Stimulated activated CD8-positive, alpha-beta memory T cell treated with anti-CD3 and anti-CD28 coated beads, Interleukin-15, amount 100 ng/mL, for 1 hour (primary cell): Measurements from ENCODE around the gene CLPTM1L.
"Not testable (repeated sequence)": the region's sequence is repeated elsewhere in the genome, so short reads cannot be mapped to it uniquely, and the experiment has no call there.

ENCODE experiments used
- DNase-seq: peaks from one replicate; pipeline ENCODE4 v3.0.0-alpha.2; 2020; ENCODE audit warnings: low read depth

CLPTM1L gene

DNA sequence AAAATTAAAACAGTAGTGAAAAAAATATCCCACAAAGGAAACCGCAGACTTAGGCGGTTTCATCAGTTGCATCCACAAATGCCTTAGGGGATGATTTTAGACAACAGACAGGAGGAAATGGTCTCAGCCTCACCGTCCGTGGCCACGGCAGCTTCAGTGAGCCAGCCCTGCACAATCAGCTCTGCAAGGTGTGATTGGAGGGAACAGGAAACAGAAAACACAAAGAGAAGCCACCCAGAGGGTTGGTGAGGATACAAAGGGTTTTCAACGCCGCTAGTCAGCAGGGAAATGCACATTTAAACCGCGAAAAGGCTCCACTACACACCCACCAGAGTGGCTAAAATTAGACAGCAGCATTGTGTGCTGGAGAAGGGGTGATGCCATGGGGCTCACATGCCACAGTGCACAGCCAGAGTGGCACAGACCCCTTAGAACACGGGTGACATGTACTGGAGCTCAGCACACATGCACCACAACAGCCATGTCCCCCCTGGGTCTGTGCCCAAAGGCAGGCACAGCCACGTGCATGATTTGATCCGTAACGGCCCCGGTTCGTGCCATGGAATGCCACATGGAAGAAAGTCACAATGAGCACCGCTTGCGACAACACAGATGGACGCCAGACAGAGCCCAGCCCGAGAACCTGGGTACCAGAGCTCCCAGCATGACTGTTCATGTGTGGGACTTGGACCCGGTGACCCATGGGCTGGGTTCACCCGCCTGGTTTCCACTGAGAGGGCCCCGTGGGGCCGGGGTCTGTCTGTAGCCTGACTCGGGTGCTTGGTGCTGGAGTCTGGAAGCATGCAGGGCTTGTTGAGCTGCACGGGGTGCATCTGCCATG lies 31.7 kb downstream of the CLPTM1L start:
- peak; percentile 20 for DNase-seq

DNA sequence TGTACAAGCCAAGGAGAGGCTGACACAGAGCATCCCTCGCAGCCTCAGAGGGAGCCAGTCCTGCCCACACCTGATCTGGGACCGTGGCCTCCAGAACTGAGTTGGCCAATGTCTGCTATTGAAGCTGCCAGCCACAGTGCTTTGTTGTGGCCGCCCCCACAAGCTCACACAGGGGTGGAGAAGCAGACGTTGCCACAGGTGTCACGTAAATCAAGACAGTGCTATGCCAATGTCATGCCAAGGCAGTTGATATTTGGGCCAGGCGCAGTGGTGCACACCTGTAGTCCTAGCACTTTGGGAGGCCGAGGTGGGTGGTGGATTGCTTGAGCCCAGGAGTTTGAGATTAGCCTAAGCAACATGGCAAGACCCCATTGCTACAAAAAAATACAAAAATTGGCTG lies 32.7 kb downstream of the CLPTM1L start:
- DNase-seq = peak; percentile 15

DNA sequence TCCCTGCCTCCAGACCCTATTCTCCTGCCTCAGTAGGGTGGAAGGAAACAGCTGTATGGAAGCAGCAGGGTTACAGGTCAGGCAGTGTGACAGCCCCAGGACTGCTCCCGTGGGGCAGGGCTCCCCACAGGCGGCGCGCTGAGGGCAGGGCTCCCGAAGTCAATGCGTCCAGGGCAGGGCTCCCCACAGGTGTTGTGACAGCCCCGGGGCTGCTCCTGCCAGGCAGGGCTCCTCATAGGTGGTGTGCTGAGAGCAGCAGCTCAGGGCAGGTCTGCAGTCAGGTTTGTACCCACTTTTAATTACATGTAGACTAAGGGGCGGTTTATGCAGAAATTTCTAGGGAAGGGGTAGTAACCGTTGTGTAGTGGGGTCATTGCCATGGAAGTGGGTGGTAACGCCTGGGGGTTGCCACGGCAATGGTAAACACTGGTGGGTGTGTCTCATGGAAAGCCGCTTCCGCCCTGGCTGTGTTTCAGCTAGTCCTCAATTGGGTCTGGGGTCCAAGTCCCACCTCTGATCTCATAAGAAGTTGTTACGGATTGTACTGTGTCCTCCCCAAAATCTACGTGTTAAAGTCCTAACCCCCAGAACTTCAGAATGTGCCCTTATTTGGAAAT lies 33.4 kb downstream of the CLPTM1L start:
- DNase-seq = no peak

DNA sequence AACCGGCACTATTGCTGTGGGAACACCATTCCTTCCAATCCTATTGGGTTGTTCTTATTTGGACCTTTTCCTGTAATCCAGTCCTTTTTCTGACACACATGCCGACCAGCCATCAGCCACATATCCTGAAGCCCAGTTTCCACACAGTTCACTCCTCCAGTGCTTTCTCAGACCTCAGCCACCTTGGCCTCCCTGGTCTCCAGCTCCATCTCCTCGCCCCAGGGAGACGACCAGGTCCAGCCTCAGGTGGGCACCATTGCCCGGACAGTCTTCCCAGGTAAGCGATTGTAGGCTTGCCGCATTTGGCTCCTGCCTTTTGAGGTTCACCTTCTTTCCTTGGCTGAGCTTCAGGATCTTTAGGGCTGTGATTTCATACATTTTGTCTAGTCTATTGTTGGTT lies 34.8 kb downstream of the CLPTM1L start:
- DNase-seq = no peak

DNA sequence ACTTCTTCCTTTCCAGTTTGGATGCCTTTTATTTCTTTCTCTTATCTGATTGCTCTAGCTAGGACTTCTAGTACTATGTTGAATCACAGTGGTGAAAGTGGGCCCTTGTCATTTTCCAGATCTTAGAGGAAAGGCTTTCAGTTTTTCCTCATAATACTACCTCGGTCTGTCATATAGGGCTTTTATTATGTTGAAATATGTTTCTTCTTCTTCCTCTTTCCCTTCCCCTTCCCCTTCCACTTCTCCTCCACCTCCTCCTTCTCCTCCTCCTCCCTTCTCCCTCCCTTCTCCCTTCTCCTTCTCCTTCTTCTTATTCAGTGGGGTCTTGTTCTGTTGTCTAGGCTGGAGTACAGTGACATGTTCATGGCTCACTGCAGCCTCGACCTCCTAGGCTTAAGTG lies 40.9 kb downstream of the CLPTM1L start:
- no peak for DNase-seq

DNA sequence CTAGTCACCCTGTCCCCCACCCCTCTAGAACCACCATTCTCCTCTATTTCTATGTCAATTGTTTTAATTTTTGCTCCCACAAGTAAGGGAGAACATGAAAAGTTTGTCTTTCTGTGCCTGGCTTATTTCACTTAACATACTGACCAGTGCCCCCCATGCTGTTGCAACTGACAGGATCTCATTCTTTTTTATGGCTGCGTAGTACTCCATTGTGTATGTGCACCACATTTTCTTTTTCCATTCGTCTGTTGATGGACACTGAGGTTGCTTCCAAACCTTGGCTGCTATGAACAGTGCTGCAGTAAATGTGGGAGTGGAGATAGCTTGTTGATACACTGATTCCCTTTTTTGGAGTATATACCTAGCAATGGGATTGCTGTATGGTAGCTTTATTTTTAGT lies 42.6 kb downstream of the CLPTM1L start:
- DNase-seq = no peak

DNA sequence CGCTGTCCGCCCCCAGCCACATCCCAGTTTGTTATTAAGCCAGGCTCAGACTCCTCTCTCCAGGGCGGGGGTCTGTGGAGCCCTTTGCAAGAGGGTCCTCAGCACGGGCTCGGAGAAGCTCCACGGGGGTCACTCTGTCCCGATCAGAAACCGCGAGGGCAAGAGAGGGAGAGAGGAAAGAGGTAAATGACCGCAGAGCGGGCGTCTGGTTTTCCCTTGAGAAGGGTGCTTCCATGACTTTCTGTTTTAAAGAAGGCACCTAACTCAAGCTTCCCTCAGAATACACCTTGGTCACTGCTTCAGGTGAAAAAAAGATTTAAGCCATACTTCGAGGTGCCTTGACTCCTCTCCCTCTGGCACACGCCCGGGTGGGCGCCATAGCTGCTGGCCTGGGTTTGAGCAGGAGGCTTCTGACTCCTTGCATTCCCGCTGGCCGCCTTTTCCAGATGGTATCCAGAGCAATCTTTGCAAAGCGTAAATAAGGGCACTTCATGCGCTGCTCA lies 44.3 kb downstream of the CLPTM1L start:
- no peak for DNase-seq

DNA sequence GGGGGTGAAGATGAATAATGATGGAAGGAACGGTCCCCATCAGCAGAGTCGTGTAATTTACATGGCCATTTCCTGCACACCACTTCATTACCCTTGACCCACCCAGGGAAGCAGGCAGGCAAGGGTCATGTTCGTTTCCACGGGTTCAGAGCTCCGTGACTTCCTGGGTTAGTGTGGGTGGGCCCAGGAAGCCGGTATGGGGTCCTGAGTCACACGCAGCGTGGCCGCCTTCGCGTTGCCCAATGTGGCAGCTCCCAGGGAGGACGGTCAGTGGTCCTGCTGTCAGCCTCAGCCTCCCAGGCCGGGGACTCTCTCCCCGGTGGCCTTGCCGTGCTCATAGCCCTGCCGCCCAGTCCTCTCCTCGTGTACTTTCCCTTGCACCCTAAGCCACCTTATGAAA lies 44.9 kb downstream of the CLPTM1L start:
- no peak for DNase-seq

DNA sequence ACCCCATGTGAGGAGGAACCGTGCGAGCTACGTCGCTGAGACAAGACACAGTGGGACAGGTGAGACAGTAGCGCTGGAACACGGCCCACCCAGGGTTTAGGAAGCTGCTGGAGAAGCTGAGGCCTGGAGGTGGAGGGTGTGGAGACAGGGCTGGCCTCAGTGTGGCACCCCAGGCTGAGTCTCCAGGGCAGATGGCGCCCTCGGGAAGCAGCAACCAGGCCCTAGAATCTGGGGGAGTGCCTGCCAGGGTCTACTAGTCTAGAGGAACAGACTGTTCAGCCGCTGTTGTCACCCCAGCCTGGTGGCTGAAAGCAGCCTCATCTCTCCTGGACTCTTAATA lies 45.4 kb downstream of the CLPTM1L start:
- no peak for DNase-seq

DNA sequence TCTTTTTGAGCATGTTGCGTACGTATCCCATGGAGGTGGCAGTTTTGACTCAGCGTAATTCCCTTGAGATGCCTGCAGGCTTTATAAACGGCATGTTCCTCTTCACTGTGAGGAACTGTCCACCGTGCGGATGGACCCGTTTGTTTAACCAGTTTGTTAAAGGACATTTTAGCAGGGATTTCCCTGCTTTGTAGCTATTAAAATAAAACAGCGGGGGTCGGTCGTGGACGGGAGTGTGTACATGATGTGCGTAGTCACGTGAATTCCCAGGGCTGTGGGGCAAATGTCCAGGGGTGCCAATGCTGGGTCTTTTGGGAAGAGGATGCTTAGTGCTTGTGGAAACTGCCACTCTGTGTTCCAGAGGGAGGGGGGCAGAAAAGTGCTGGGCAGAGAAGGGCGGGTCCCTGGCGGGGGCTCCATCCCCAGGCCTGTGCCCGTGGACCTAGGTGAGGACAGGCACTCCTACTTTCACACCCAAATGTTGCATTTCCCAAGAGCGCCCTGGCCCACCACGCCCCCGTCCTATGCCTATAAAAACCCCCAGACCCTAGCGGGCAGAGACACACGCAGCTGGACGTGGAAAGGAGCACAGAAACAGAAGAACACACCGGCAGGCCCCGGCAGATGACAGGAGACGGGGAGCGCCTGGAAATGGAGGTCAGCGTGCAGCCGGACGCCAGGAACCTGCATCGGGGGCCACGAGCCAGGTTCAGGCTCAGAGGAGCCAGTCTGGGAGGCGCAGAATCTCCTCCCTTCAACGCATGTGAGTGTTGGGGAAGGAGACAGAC lies 46.0 kb downstream of the CLPTM1L start:
- no peak for DNase-seq

DNA sequence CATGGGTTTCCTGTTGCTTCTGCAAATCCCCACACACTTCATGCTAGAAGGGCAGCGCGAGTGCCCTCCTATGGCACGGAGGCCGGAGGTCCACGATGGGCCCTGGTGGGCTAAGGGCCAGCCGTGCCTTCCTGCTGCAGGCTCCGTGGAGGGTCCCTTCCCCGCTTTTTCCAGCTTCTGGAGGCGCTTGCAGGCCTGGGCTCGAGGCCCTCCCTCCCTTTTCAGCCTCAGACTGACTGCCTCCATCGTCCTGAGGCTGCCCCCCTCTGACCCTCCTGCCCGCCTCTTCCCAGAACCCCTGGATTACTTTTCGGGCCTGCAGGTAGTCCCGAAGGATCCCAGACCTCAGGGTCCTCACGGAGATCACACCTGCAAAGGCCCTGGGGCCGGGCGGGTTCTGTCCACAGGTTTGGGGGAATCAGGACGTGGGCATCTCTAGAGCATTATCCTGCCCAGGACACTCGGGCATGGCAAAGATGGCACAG lies 46.8 kb downstream of the CLPTM1L start:
- DNase-seq = no peak

DNA sequence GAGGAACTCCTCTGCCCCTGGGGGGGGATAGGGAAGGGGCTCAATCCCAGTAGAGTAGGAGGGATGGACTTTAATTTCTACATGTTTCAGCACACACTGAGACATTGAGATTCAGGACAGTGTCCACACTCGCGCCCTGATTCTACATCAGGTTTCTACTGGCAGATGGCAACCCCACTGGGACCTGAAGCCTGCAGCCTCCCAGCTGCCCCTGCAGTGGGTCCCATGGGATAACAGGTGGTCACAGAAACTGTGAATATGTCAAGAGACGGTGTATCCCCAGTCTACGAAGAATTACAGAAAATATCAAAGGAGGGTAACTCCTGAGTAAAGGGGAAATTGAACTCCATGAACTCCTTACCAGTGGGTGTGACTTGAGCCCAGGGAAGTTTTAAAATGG lies 47.7 kb downstream of the CLPTM1L start:
- DNase-seq = no peak

DNA sequence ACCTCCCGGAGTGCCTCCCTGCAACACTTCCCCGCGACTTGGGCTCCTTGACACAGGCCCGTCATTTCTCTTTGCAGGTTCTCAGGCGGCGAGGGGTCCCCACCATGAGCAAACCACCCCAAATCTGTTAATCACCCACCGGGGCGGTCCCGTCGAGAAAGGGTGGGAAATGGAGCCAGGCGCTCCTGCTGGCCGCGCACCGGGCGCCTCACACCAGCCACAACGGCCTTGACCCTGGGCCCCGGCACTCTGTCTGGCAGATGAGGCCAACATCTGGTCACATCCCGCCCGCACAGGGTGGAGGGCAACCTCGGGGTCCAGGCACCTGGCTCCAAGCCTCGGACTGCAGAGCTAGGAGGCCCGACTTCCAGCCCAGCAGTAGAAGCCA lies 49.3 kb downstream of the CLPTM1L start:
- DNase-seq = no peak

DNA sequence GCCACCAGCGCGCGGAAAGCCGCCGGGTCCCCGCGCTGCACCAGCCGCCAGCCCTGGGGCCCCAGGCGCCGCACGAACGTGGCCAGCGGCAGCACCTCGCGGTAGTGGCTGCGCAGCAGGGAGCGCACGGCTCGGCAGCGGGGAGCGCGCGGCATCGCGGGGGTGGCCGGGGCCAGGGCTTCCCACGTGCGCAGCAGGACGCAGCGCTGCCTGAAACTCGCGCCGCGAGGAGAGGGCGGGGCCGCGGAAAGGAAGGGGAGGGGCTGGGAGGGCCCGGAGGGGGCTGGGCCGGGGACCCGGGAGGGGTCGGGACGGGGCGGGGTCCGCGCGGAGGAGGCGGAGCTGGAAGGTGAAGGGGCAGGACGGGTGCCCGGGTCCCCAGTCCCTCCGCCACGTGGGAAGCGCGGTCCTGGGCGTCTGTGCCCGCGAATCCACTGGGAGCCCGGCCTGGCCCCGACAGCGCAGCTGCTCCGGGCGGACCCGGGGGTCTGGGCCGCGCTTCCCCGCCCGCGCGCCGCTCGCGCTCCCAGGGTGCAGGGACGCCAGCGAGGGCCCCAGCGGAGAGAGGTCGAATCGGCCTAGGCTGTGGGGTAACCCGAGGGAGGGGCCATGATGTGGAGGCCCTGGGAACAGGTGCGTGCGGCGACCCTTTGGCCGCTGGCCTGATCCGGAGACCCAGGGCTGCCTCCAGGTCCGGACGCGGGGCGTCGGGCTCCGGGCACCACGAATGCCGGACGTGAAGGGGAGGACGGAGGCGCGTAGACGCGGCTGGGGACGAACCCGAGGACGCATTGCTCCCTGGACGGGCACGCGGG lies 49.9 kb downstream of the CLPTM1L start, which contains the start of gene TERT:
Gene TERT, minus strand, starts transcription at position 234 of the 815 bp plus-strand sequence. Its CDS starts 79 bp downstream, at position 155.
- DNase-seq = peak; percentile 46

DNA sequence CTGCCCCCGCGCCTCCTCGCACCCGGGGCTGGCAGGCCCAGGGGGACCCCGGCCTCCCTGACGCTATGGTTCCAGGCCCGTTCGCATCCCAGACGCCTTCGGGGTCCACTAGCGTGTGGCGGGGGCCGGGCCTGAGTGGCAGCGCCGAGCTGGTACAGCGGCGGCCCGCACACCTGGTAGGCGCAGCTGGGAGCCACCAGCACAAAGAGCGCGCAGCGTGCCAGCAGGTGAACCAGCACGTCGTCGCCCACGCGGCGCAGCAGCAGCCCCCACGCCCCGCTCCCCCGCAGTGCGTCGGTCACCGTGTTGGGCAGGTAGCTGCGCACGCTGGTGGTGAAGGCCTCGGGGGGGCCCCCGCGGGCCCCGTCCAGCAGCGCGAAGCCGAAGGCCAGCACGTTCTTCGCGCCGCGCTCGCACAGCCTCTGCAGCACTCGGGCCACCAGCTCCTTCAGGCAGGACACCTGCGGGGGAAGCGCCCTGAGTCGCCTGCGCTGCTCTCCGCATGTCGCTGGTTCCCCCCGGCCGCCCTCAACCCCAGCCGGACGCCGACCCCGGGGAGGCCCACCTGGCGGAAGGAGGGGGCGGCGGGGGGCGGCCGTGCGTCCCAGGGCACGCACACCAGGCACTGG lies 50.6 kb downstream of the CLPTM1L start:
- no peak for DNase-seq

DNA sequence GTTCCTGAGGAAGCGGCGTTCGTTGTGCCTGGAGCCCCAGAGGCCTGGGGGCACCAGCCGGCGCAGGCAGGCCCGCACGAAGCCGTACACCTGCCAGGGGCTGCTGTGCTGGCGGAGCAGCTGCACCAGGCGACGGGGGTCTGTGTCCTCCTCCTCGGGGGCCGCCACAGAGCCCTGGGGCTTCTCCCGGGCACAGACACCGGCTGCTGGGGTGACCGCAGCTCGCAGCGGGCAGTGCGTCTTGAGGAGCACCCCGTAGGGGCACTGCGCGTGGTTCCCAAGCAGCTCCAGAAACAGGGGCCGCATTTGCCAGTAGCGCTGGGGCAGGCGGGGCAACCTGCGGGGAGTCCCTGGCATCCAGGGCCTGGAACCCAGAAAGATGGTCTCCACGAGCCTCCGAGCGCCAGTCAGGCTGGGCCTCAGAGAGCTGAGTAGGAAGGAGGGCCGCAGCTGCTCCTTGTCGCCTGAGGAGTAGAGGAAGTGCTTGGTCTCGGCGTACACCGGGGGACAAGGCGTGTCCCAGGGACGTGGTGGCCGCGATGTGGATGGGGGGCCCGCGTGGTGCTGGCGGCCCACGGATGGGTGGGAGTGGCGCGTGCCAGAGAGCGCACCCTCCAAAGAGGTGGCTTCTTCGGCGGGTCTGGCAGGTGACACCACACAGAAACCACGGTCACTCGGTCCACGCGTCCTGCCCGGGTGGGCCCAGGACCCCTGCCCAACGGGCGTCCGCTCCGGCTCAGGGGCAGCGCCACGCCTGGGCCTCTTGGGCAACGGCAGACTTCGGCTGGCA lies 51.3 kb downstream of the CLPTM1L start:
- no peak for DNase-seq

DNA sequence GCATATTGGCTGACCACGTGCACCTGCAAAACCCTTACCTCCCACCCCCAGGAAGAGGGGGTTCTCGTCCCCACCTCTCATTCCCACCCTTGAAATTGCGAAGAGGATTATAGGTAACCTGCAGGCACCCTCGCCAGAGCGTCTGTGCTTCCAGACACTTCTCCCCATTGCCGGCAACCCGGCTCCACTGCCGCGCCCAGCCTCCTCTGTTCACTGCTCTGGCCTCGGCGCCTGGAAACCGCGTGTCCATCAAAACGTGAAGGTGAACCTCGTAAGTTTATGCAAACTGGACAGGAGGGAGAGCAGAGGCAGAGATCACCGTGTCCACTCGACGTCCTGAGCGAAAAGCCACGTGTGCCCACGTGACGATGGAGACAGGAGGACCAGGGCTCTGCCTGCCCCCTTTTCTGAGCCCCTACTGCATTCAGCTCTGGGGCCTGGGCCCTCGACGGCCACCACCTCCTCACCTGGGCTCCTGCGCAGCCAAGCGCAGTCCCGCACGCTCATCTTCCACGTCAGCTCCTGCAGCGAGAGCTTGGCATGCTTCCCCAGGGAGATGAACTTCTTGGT lies 52.0 kb downstream of the CLPTM1L start:
- DNase-seq = no peak

DNA sequence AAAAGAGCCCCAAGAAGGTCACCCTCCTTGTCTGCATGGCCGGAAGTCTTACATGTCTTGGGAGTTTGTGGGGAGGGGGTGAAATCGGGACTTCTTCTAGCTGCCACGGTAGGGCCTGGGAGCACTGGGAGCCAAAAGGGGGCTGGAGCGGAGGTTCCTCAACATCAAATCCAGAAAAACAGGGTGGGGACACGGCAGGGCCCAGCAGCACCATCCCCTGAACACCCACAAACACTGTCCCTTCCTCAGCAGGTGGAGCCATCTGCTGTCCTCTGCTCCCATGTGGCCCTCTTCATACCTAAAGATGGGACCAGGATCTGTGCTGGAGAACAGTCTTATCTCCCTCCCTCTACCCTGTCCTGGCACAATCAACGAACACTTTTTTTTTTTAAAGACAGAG lies 52.8 kb downstream of the CLPTM1L start:
- no peak for DNase-seq

DNA sequence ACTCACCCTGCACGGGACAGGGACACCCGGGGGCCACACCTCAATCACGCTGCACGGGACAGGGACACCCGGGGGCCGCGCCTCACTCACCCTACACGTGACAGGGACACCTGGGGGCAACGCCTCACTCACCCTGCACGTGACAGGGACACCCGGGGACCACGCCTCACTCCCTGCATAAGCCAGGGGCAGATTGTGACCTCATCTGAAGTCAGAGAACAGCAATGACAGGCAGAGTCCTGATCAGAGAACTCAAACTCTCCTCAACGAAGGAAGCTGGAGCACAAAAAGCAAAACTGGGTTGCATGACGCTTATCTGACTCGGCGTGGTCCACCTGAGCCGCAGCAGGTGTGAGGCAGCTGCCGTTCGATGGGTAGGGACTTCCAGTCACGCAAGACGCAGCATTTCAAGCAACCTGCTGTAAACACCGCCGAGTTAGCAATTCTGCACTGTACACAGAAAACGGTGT lies 53.3 kb downstream of the CLPTM1L start:
- no peak for DNase-seq

DNA sequence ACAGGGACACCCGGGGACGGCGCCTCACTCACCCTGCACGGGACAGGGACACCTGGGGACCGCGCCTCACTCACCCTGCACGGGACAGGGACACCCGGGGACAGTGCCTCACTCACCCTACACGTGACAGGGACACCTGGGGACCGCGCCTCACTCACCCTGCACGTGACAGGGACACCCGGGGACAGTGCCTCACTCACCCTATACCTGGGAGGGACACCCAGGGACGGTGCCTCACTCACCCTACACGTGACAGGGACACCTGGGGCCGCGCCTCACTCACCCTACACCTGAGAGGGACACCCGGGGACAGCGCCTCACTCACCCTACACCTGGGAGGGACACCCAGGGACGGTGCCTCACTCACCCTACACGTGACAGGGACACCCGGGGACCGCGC lies 53.9 kb downstream of the CLPTM1L start:
- not testable (repeated sequence) for DNase-seq
